OCI-LY1 (cell line): Measurements from ENCODE around the gene ZNF519.
"Not testable (repeated sequence)": the region's sequence is repeated elsewhere in the genome, so short reads cannot be mapped to it uniquely, and the experiment has no call there.

Experiments used
- EZH2 ChIP-seq: fragments of 200-600 bp; sonication (generic), shearing (Covaris generic); IDR thresholded peaks from 2 replicates; pipeline ENCODE4 v1.8.0; 2017; ENCODE audit warnings: borderline replicate concordance, mixed run types, mild to moderate bottlenecking, antibody characterized with exemption, low read length, moderate library complexity, mixed read lengths
- TF ChIP-seq, protein P1 (sequence below): fragments of 200-600 bp; sonication (generic), shearing (Covaris generic); IDR thresholded peaks from 2 replicates; pipeline ENCODE4 v1.5.1; 2017; ENCODE audit warnings: mild to moderate bottlenecking, antibody characterized with exemption, low read length, moderate library complexity, mixed read lengths

DNA sequence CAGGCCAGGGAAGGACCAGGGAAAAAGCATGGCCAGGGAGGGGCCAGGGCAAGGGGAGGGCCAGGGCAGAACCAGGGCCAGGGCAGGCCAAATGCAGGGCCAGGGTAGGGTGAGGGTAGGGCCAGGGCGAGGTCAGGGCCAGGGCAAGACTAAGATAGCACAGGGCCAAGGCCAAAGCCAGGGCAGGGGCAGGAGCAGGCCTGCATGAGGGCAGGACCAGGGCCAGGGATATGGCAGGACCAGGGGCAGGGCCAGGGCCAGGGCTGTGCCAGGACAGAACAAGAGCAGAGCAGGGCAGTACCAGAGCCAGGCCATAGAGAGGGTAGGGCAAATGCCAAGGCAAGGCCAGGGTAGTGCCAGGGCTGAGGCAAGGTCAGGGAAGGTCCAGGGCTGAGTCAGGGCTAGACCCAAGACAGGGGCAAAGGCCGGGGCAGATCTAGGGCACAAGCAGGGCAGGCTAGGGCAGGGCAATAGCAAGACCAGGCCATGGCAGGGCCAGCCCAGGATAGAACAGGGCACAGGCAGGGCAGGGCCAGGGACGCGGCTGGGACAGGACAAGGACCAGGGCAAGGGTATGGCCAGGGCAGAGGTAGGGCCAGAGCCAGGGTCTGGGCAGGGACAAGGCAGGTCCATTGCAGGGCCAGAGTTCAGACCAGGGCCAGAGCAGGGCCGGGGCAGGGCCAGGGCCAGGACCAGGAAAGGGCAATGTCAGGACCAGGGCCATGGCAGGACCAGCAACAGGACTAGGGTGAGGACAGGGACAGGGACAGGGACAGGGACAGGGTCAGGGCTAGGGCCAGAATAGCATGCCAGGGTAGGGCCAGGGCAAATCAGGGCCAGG lies 39.3 kb upstream of the ZNF519 start:
- TF ChIP-seq, protein P1, sequence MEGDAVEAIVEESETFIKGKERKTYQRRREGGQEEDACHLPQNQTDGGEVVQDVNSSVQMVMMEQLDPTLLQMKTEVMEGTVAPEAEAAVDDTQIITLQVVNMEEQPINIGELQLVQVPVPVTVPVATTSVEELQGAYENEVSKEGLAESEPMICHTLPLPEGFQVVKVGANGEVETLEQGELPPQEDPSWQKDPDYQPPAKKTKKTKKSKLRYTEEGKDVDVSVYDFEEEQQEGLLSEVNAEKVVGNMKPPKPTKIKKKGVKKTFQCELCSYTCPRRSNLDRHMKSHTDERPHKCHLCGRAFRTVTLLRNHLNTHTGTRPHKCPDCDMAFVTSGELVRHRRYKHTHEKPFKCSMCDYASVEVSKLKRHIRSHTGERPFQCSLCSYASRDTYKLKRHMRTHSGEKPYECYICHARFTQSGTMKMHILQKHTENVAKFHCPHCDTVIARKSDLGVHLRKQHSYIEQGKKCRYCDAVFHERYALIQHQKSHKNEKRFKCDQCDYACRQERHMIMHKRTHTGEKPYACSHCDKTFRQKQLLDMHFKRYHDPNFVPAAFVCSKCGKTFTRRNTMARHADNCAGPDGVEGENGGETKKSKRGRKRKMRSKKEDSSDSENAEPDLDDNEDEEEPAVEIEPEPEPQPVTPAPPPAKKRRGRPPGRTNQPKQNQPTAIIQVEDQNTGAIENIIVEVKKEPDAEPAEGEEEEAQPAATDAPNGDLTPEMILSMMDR = not testable (repeated sequence)
- TF ChIP-seq EZH2 = not testable (repeated sequence)
